ENCODE data around the gene XPR1. TPM values are rescaled to one million over a fixed set of nuclear protein-coding genes. Genes with fewer than 3 reads are reported as not detected.

The XPR1 gene
- total and polyA plus RNA-seq, 8 donors, result 0.92 to 27.0 (median 4.5) TPM

GRCh38 chr1:180639871-180640270, 8.0 kb downstream of the XPR1 start:
- no peaks in the 10 kb centered on the region for H3K27me3 ChIP-seq
- intact Hi-C loops (cut with DNase I; ENCODE audit: low total_unique reads), result no loop called here
- DNase-seq, result no peak
- TF ChIP-seq POLR2A (IDR thresholded peaks at IDR 0.05), result no peak
- no peak overlapping the region for H3K4me3 ChIP-seq
- no peak overlapping the region for H3K27ac ChIP-seq
- no peaks in the 10 kb centered on the region for H3K36me3 ChIP-seq
- no peaks in the 10 kb centered on the region for H3K9me3 ChIP-seq
- peaks cover 0 to 55% (median 24%) of the 10 kb centered on the region in 4 donors for H3K4me1 ChIP-seq

DNA sequence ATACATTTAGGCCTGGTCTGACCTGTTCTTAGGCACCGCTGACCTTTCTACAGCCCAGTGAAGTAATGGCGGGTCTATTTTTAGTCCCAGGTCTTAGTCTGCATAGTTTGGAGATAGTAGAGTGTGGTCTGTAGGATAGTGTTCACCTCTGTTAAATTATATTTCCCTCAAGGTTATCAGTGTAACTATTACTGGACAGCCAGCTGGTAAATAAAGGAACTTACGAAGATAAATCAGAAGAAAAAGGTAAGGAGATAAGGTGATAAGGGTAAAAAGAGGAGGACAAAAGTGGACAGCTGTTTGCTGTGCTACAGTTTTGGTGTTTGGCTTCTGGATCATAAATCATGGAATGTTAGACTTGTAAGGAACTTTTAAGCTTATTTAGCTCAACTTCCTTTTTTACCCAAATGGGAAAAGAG, 8.7 kb downstream of the XPR1 start:
- Histone ChIP-seq H3K36me3 (no peaks in the 10 kb centered on the region), H3K27ac (no peak overlapping the region), H3K4me1 (peaks cover 0 to 53% (median 24%) of the 10 kb centered on the region in 4 donors), H3K4me3 (no peak overlapping the region), H3K9me3 (no peaks in the 10 kb centered on the region), H3K27me3 (no peaks in the 10 kb centered on the region)
- intact Hi-C loops (cut with DNase I; ENCODE audit: low total_unique reads), result no loop called here
- no peak for TF ChIP-seq EP300 (IDR thresholded peaks at IDR 0.05)
- TF ChIP-seq, protein P1, sequence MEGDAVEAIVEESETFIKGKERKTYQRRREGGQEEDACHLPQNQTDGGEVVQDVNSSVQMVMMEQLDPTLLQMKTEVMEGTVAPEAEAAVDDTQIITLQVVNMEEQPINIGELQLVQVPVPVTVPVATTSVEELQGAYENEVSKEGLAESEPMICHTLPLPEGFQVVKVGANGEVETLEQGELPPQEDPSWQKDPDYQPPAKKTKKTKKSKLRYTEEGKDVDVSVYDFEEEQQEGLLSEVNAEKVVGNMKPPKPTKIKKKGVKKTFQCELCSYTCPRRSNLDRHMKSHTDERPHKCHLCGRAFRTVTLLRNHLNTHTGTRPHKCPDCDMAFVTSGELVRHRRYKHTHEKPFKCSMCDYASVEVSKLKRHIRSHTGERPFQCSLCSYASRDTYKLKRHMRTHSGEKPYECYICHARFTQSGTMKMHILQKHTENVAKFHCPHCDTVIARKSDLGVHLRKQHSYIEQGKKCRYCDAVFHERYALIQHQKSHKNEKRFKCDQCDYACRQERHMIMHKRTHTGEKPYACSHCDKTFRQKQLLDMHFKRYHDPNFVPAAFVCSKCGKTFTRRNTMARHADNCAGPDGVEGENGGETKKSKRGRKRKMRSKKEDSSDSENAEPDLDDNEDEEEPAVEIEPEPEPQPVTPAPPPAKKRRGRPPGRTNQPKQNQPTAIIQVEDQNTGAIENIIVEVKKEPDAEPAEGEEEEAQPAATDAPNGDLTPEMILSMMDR (IDR thresholded peaks at IDR 0.05), result no peak
- TF ChIP-seq POLR2AphosphoS5 (IDR thresholded peaks at IDR 0.05), result no peak
- TF ChIP-seq POLR2A (IDR thresholded peaks at IDR 0.05), result no peak
- 33 to 75% (median 46%) methylated on average over 3 of the region's 3 CpGs for WGBS, 5 donors
- no peak for DNase-seq

DNA sequence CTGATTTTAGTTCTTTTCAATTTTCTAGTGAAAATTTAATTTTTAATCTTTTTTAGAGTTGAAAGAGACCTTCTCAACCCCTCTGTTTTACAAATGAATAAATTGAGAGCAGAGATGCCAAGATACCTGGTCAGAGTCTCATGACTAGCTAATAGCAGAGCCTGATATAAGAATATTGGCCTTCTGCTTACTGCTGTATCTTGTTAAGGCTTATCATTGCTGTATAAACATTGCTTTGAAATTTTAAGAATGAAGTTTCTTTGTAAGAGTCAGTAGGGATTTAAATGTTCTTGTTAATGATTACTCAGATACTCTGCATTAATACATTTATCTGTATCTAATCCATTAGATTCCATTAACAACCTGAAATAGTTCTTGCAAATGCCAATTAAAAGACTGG, 9.8 kb downstream of the XPR1 start:
- intact Hi-C loops (cut with DNase I; ENCODE audit: low total_unique reads), result no loop called here
- no peak for TF ChIP-seq EP300 (IDR thresholded peaks at IDR 0.05)
- TF ChIP-seq, protein P1 (IDR thresholded peaks at IDR 0.05), result no peak
- TF ChIP-seq POLR2A (IDR thresholded peaks at IDR 0.05), result no peak
- no peaks in the 10 kb centered on the region for H3K36me3 ChIP-seq

DNA sequence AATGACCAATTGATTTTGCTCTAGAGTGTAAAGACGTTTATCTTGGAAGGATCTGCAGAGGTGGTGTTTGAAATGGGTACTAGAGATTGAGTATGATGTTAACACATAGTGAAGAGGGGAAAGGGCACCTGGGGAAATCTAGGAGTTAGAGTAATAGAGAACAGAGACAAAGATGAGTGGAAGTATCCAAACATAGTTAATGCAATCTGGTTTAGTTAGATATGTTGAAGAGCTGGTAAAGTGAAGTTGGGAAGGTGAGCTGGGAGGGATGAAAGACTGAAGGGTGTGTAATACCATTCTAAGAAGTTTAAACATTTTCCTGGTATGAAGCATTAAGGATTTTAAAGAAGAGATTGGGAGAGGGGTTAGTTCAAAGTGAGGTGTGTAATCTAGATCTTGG, 11.0 kb downstream of the XPR1 start:
- DNase-seq, result no peak
- WGBS, 5 donors, result 49 to 89% (median 81%) methylated on average over 1 of the region's 1 CpG
- Histone ChIP-seq H3K9me3 (no peaks in the 10 kb centered on the region), H3K27me3 (no peaks in the 10 kb centered on the region), H3K4me3 (no peak overlapping the region), H3K27ac (no peak overlapping the region), H3K4me1 (peaks cover 0 to 43% (median 20%) of the 10 kb centered on the region in 4 donors), H3K36me3 (no peaks in the 10 kb centered on the region)
- no peak for TF ChIP-seq EP300 (IDR thresholded peaks at IDR 0.05)
- TF ChIP-seq, protein P1 (IDR thresholded peaks at IDR 0.05), result no peak
- no peak for TF ChIP-seq POLR2AphosphoS5 (IDR thresholded peaks at IDR 0.05)
- no peak for TF ChIP-seq POLR2A (IDR thresholded peaks at IDR 0.05)
- intact Hi-C loops (cut with DNase I; ENCODE audit: low total_unique reads), result no loop called here

More for the DNA sequence above, 9.8 kb downstream of the XPR1 start:
- DNase-seq, result no peak
- Histone ChIP-seq H3K27ac (no peak overlapping the region), H3K4me1 (peaks cover 0 to 44% (median 21%) of the 10 kb centered on the region in 4 donors), H3K4me3 (no peak overlapping the region), H3K27me3 (no peaks in the 10 kb centered on the region), H3K9me3 (no peaks in the 10 kb centered on the region)

GRCh38 chr1:180643693-180644092, 11.9 kb downstream of the XPR1 start:
- 26 to 39% (median 27%) methylated on average over 1 of the region's 1 CpG for WGBS, 5 donors

More at GRCh38 chr1:180643693-180644092, 11.9 kb downstream of the XPR1 start:
- Histone ChIP-seq H3K27me3 (no peaks in the 10 kb centered on the region), H3K9me3 (no peaks in the 10 kb centered on the region), H3K27ac (no peak overlapping the region), H3K36me3 (no peaks in the 10 kb centered on the region), H3K4me1 (peaks cover 0 to 43% (median 20%) of the 10 kb centered on the region in 4 donors), H3K4me3 (no peak overlapping the region)
- intact Hi-C loops (cut with DNase I; ENCODE audit: low total_unique reads), result no loop called here
- peak in 1 of 2 donors; percentile 27 for DNase-seq
- TF ChIP-seq EP300 (IDR thresholded peaks at IDR 0.05) (no peak), POLR2A (IDR thresholded peaks at IDR 0.05) (no peak), POLR2AphosphoS5 (IDR thresholded peaks at IDR 0.05) (no peak)
- TF ChIP-seq, protein P1 (IDR thresholded peaks at IDR 0.05), result no peak
